ENCODE data around the gene KIF24. TPM values are rescaled to one million over a fixed set of nuclear protein-coding genes. Genes with fewer than 3 reads are reported as not detected.

KIF24 gene
- total and polyA plus RNA-seq, 2 donors (not counting 1 experiment from before 2014, with no cell fraction given), result 0.07 to 0.79 TPM

DNA sequence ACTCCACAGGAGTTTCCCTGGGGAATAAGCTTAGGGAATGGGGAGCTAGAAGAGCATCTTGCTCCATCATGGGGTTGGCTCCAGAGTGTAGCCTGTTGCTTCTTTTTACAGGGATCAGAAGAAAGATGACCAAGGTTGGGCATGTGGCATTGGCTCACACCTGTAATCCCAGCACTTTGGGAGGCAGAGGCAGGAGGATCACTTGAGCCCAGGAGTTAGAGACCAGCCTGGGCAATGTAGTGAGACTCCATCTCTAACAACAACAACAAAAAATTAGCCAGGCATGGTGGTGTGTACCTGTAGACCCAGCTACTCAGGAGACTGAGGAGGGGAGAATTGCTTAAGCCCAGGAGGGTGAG lies 18.7 kb upstream of the KIF24 start:
- H3K4me3 Mint-ChIP-seq, result no peak overlapping the region
- ATAC-seq (ENCODE audit: low read depth) (no peak), DNase-seq (no peak)
- H3K9me3 Mint-ChIP-seq (ENCODE audit: insufficient read depth), result no peaks in the 10 kb centered on the region
- H4K20me1 ChIP-seq (ENCODE audit: control insufficient read depth, insufficient read depth, low read length, poor library complexity, severe bottlenecking), result no peaks in the 10 kb centered on the region
- TF ChIP-seq, protein P1, sequence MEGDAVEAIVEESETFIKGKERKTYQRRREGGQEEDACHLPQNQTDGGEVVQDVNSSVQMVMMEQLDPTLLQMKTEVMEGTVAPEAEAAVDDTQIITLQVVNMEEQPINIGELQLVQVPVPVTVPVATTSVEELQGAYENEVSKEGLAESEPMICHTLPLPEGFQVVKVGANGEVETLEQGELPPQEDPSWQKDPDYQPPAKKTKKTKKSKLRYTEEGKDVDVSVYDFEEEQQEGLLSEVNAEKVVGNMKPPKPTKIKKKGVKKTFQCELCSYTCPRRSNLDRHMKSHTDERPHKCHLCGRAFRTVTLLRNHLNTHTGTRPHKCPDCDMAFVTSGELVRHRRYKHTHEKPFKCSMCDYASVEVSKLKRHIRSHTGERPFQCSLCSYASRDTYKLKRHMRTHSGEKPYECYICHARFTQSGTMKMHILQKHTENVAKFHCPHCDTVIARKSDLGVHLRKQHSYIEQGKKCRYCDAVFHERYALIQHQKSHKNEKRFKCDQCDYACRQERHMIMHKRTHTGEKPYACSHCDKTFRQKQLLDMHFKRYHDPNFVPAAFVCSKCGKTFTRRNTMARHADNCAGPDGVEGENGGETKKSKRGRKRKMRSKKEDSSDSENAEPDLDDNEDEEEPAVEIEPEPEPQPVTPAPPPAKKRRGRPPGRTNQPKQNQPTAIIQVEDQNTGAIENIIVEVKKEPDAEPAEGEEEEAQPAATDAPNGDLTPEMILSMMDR (IDR thresholded peaks at IDR 0.05), result no peak
- TF ChIP-seq EZH2 (IDR thresholded peaks at IDR 0.05; ENCODE audit: borderline replicate concordance, insufficient read depth, low read depth, low read length, poor library complexity, severe bottlenecking), result no peak
- H3K27me3 Mint-ChIP-seq, result no peaks in the 10 kb centered on the region
- H3K9me3 ChIP-seq (ENCODE audit: control extremely low read depth in 1 of 3, control insufficient read depth in 2 of 3, insufficient read depth in 1 of 3, low read length in 2 of 3), result no peaks in the 10 kb centered on the region
- no peak overlapping the region for H3K4me2 ChIP-seq (replicated peaks; ENCODE audit: low read depth, low read length, poor library complexity, severe bottlenecking)
- ChIA-PET CTCF (no interaction called here), POLR2A (no interaction called here)
- peaks cover 0 to 14% of the 10 kb centered on the region in 2 experiments for H3K36me3 ChIP-seq (replicated peaks in 1 of 2; ENCODE audit: control extremely low read depth in 1 of 2, control insufficient read depth in 1 of 2, extremely low read depth in 1 of 2, insufficient read depth in 2 of 2, low read length in 1 of 2)
- intact Hi-C loops (cut with micrococcal nuclease), result no loop called here
- H3K27me3 ChIP-seq (replicated peaks in 1 of 4; ENCODE audit: control extremely low read depth in 1 of 4, control insufficient read depth in 3 of 4, insufficient read depth in 4 of 4, low read length in 3 of 4), result no peaks in the 10 kb centered on the region
- H2AFZ ChIP-seq (ENCODE audit: insufficient read depth, low read depth, low read length, poor library complexity, severe bottlenecking), result no peak overlapping the region
- no peaks in the 10 kb centered on the region for H3K79me2 ChIP-seq (ENCODE audit: control insufficient read depth, insufficient read depth, low read length)
- no peak overlapping the region for H3K27ac ChIP-seq (ENCODE audit: low read length in 2 of 2)
- H3K4me1 ChIP-seq (ENCODE audit: control insufficient read depth in 2 of 2, insufficient read depth in 2 of 2, low read length in 2 of 2), result no peaks in the 10 kb centered on the region
- H3K27ac Mint-ChIP-seq, result no peak overlapping the region
- no peaks in the 10 kb centered on the region for H3K4me1 Mint-ChIP-seq
- no peak overlapping the region for H3K9ac ChIP-seq (ENCODE audit: low read length)
- H3K4me3 ChIP-seq (ENCODE audit: control extremely low read depth in 1 of 5, extremely low read depth in 1 of 5, insufficient read depth in 1 of 5, low read depth in 2 of 5, low read length in 4 of 5), result no peak overlapping the region

DNA sequence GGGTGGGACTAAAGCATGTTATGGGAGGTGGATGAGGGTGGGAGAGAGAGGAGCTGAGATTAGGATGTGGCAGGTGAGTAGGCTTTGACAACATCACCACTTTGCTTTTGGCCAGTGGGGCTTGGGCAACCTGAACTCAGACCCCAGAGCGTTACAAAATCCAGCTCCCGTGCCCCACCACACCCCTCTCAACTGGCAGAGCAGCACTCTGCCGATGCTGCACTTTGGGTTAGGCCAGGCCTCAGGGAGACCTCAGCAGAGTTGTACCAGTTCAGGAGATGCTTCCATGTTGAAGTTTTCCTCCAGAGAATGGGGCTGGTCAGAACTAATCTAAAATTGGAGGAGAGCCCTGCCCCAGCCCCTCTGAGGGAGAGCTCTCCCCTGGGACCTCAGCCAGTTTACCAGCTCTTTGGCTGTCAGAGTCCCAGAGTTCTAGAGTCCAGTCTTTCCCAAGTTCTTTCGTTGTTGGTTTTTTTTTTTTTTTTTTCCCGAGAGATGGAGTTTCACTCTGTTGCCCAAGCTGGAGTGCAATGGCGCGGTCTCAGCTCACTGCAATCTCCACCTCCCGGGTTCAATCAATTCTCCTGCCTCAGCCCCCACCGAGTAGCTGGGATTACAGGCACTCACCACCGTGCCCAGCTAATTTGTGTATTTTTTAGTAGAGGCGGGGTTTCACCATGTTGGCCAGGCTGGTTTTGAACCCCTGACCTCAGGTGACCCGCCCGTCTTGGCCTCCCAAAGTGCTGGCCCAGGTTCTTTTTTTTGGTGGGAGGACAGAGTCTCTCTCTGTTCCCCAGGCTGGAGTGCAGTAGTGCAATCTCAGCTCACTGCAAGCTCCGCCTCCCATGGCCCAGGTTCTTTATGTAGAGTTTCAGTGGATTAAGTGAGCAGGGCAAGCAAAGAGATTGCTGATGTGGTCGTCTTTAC lies 18.1 kb upstream of the KIF24 start:
- H3K27ac Mint-ChIP-seq, result no peak overlapping the region
- no peak for DNase-seq
- ChIA-PET CTCF (interaction anchor here (1.0 kb wide), 1 partner anchor 396 kb away, joined by 4 read pairs; no protein-coding TSS in a partner anchor), POLR2A (no interaction called here)
- H3K4me3 Mint-ChIP-seq, result no peak overlapping the region
- no peak for ATAC-seq (ENCODE audit: low read depth)
- H3K27me3 ChIP-seq (replicated peaks in 1 of 4; ENCODE audit: control extremely low read depth in 1 of 4, control insufficient read depth in 3 of 4, insufficient read depth in 4 of 4, low read length in 3 of 4), result no peaks in the 10 kb centered on the region
- 94% methylated on average over 7 of the region's 15 CpGs for WGBS (ENCODE audit: insufficient coverage)
- H3K4me1 Mint-ChIP-seq, result no peaks in the 10 kb centered on the region
- intact Hi-C loops (cut with micrococcal nuclease), result no loop called here
- no peaks in the 10 kb centered on the region for H3K79me2 ChIP-seq (ENCODE audit: control insufficient read depth, insufficient read depth, low read length)
- H3K4me2 ChIP-seq (replicated peaks; ENCODE audit: low read depth, low read length, poor library complexity, severe bottlenecking), result no peak overlapping the region
- no peak overlapping the region for H3K4me3 ChIP-seq (ENCODE audit: control extremely low read depth in 1 of 5, extremely low read depth in 1 of 5, insufficient read depth in 1 of 5, low read depth in 2 of 5, low read length in 4 of 5)
- peaks cover 0 to 20% of the 10 kb centered on the region in 2 experiments for H3K36me3 ChIP-seq (replicated peaks in 1 of 2; ENCODE audit: control extremely low read depth in 1 of 2, control insufficient read depth in 1 of 2, extremely low read depth in 1 of 2, insufficient read depth in 2 of 2, low read length in 1 of 2)
- H3K27ac ChIP-seq (ENCODE audit: low read length in 2 of 2), result no peak overlapping the region
- no peaks in the 10 kb centered on the region for H3K9me3 ChIP-seq (ENCODE audit: control extremely low read depth in 1 of 3, control insufficient read depth in 2 of 3, insufficient read depth in 1 of 3, low read length in 2 of 3)
- no peak for TF ChIP-seq EZH2 (IDR thresholded peaks at IDR 0.05; ENCODE audit: borderline replicate concordance, insufficient read depth, low read depth, low read length, poor library complexity, severe bottlenecking)
- TF ChIP-seq, protein P1 (IDR thresholded peaks at IDR 0.05), result no peak
- no peaks in the 10 kb centered on the region for H3K27me3 Mint-ChIP-seq
- no peaks in the 10 kb centered on the region for H4K20me1 ChIP-seq (ENCODE audit: control insufficient read depth, insufficient read depth, low read length, poor library complexity, severe bottlenecking)
- H2AFZ ChIP-seq (ENCODE audit: insufficient read depth, low read depth, low read length, poor library complexity, severe bottlenecking), result no peak overlapping the region
- no peak overlapping the region for H3K9ac ChIP-seq (ENCODE audit: low read length)
- H3K4me1 ChIP-seq (ENCODE audit: control insufficient read depth in 2 of 2, insufficient read depth in 2 of 2, low read length in 2 of 2), result no peaks in the 10 kb centered on the region
- no peaks in the 10 kb centered on the region for H3K9me3 Mint-ChIP-seq (ENCODE audit: insufficient read depth)
